SK-N-SH (cell line): ENCODE measurements around the gene TCF12. TPM values are rescaled to one million over a fixed set of nuclear protein-coding genes. Genes with fewer than 3 reads are reported as not detected.

Experiments used
- CTCF ChIA-PET: fragments of 300-600, 350-600 bp; formaldehyde crosslinking; extraction: SDS; loops from one replicate; lab custom pipeline; 2021; lab: Yijun Ruan, JAX
- POLR2A ChIA-PET: fragments of 350-600 bp; sonication (Branson Sonifier 250); formaldehyde crosslinking; extraction: SDS; loops from one replicate; lab custom pipeline; 2020; ENCODE audit warnings: antibody characterized with exemption, inconsistent platforms; lab: Yijun Ruan, JAX
- DNase-seq: peaks from one replicate; pipeline ENCODE4 v3.0.0; 2012
- H2AFZ ChIP-seq: fragments of 200-600 bp; sonication (generic); 2 replicates; pipeline ENCODE4 v1.8.1; 2016; ENCODE audit warnings: antibody characterized with exemption, mild to moderate bottlenecking, low read depth
- H3F3A ChIP-seq: fragments of 200-600 bp; sonication (generic); replicated peaks from 2 replicates; pipeline ENCODE3; 2016; ENCODE audit warnings: antibody characterized with exemption, mild to moderate bottlenecking; ENCODE audit not compliant: insufficient read depth
- H3K27ac ChIP-seq, 2 experiments: fragments of 200-500 bp in 1 of 2; fragments of 200-600 bp in 1 of 2; sonication (Bioruptor generic) in 1 of 2; sonication (generic), shearing (Covaris generic) in 1 of 2; 2 replicates each; pipeline versions ENCODE4 v1.5.1 to v1.6.1; 2014 to 2016; ENCODE audit warnings: low read depth in 2 of 2, inconsistent platforms in 1 of 2, low read length in 1 of 2, mild to moderate bottlenecking in 1 of 2, mixed read lengths in 1 of 2
- H3K27me3 ChIP-seq: fragments of 200-600 bp; sonication (generic), shearing (Covaris generic); 2 replicates; pipeline ENCODE4 v1.6.1; 2016; ENCODE audit warnings: mixed run types; ENCODE audit not compliant: insufficient read depth
- H3K36me3 ChIP-seq, 2 experiments: fragments of 200-500 bp in 1 of 2; fragments of 200-600 bp in 1 of 2; sonication (Bioruptor generic) in 1 of 2; sonication (generic) in 1 of 2; replicated peaks in 1 of 2; 2 replicates each; pipeline versions ENCODE3 to v1.5.1; 2014 to 2016; ENCODE audit warnings: low read length in 1 of 2, mild to moderate bottlenecking in 1 of 2; ENCODE audit not compliant: insufficient read depth in 2 of 2, control insufficient read depth in 1 of 2
- H3K4me1 ChIP-seq, 2 experiments: fragments of 200-500 bp in 1 of 2; fragments of 200-600 bp in 1 of 2; sonication (Bioruptor generic) in 1 of 2; sonication (generic), shearing (Covaris generic) in 1 of 2; 2 replicates each; pipeline versions ENCODE4 v1.5.1 to v1.6.1; 2014 to 2016; ENCODE audit warnings: low read depth in 1 of 2, low read length in 1 of 2, mixed run types in 1 of 2; ENCODE audit not compliant: insufficient read depth in 2 of 2, control insufficient read depth in 1 of 2
- H3K4me2 ChIP-seq: fragments of 200-600 bp; sonication (generic), shearing (Covaris generic); 2 replicates; pipeline ENCODE4 v1.6.1; 2017; ENCODE audit warnings: mixed run types
- H3K4me3 ChIP-seq, 2 experiments: fragments of 200-500 bp in 1 of 2; fragments of 200-600 bp in 1 of 2; sonication (Bioruptor generic) in 1 of 2; sonication (generic), shearing (Covaris generic) in 1 of 2; 2 replicates each; pipeline versions ENCODE4 v1.5.1 to v1.8.1; 2014 to 2016; ENCODE audit warnings: low read depth in 2 of 2, inconsistent platforms in 1 of 2, low read length in 1 of 2, mild to moderate bottlenecking in 1 of 2, mixed read lengths in 1 of 2, moderate library complexity in 1 of 2
- H3K79me2 ChIP-seq: fragments of 200-600 bp; sonication (generic); 2 replicates; pipeline ENCODE4 v1.8.1; 2017; ENCODE audit warnings: mild to moderate bottlenecking; ENCODE audit not compliant: insufficient read depth
- H3K9ac ChIP-seq: fragments of 200-600 bp; sonication (generic); 2 replicates; pipeline ENCODE4 v1.6.1; 2017; ENCODE audit warnings: mixed run types
- H3K9me2 ChIP-seq: fragments of 200-600 bp; sonication (generic); 2 replicates; pipeline ENCODE4 v1.6.1; 2017; ENCODE audit warnings: mixed run types
- H3K9me3 ChIP-seq: fragments of 200-600 bp; sonication (generic); 2 replicates; pipeline ENCODE4 v1.6.1; 2017; ENCODE audit warnings: mixed run types, mild to moderate bottlenecking, moderate library complexity
- H4K20me1 ChIP-seq: fragments of 200-600 bp; sonication (generic); 2 replicates; pipeline ENCODE4 v1.6.1; 2017; ENCODE audit warnings: mild to moderate bottlenecking, mixed run types; ENCODE audit not compliant: insufficient read depth
- EP300 ChIP-seq, 2 experiments: IDR thresholded peaks; 2 replicates each; pipeline versions ENCODE4 v1.4.0 to v1.6.1; 2012; ENCODE audit warnings: borderline replicate concordance in 1 of 2, low read depth in 1 of 2, low read length in 1 of 2
- FOXJ3 ChIP-seq: sonication (generic); formaldehyde crosslinking; IDR thresholded peaks from 2 replicates; pipeline ENCODE4 v1.5.1; 2020; ENCODE audit warnings: mild to moderate bottlenecking, missing genetic modification reagents
- FOXM1 ChIP-seq: IDR thresholded peaks from 2 replicates; pipeline ENCODE4 v1.4.0; 2012; ENCODE audit warnings: low read depth, mild to moderate bottlenecking
- MEF2A ChIP-seq: IDR thresholded peaks from 2 replicates; pipeline ENCODE4 v1.4.0; 2012; ENCODE audit warnings: low read depth, borderline replicate concordance
- MXI1 ChIP-seq: IDR thresholded peaks from 2 replicates; pipeline ENCODE4 v1.6.1; 2012; ENCODE audit warnings: mild to moderate bottlenecking, low read depth, low read length, improper control_type of control experiment
- NFIC ChIP-seq: IDR thresholded peaks from 2 replicates; pipeline ENCODE4 v1.4.0; 2012; ENCODE audit warnings: borderline replicate concordance
- PBX3 ChIP-seq: IDR thresholded peaks from 2 replicates; pipeline ENCODE4; 2012
- RAD21 ChIP-seq: IDR thresholded peaks from 2 replicates; pipeline ENCODE4 v1.6.1; 2012; ENCODE audit warnings: mild to moderate bottlenecking, low read length
- REST ChIP-seq: IDR thresholded peaks from 2 replicates; pipeline ENCODE4 v1.6.1; 2012; ENCODE audit warnings: mild to moderate bottlenecking, low read depth, low read length, moderate library complexity
- RFX5 ChIP-seq: IDR thresholded peaks from 2 replicates; pipeline ENCODE4 v1.6.1; 2012; ENCODE audit warnings: mild to moderate bottlenecking, improper control_type of control experiment, low read length
- RXRA ChIP-seq: IDR thresholded peaks from 2 replicates; pipeline ENCODE4 v1.4.0; 2012; ENCODE audit warnings: low read depth, mild to moderate bottlenecking, borderline replicate concordance
- TAF1 ChIP-seq: IDR thresholded peaks from 2 replicates; pipeline ENCODE4 v1.6.1; 2012; ENCODE audit warnings: low read depth, mild to moderate bottlenecking, low read length, moderate library complexity, borderline replicate concordance
- USF1 ChIP-seq: IDR thresholded peaks from 2 replicates; pipeline ENCODE4 v1.4.0; 2012; ENCODE audit warnings: low read depth, borderline replicate concordance
- USF2 ChIP-seq: fragments of 150-350 bp; IDR thresholded peaks from 2 replicates; pipeline ENCODE4 v1.6.1; 2017; ENCODE audit warnings: antibody characterized with exemption, low read length, low read depth, borderline replicate concordance
- YY1 ChIP-seq: IDR thresholded peaks from 2 replicates; pipeline ENCODE4 v1.4.0; 2012; ENCODE audit warnings: low read depth, mild to moderate bottlenecking
- ZBTB33 ChIP-seq: IDR thresholded peaks from 2 replicates; pipeline ENCODE4 v1.4.0; 2012; ENCODE audit warnings: low read depth, borderline replicate concordance
- WGBS: methylation state at CpG from one replicate; pipeline ENCODE4 v1.1.6; 2017; ENCODE audit warnings: low lambda C conversion rate; 5-methylcytosine and 5-hydroxymethylcytosine counted together
- polyA plus RNA-seq, 3 experiments: library from polyadenylated mRNA; depleted of rRNA; stranded (reverse); fragments of >200 nt; gene quantifications; 2 replicates each; pipeline ENCODE4 v1.2.3, GENCODE V29; 2012

TCF12 gene
- polyA plus RNA-seq, 1 of the 3 experiments (the other 2 are of a cell fraction): 49.6 TPM

- TF ChIP-seq FOXM1 (no peak), YY1 (peak; percentile 90), USF1 (no peak; the same call in 1 of the 2 replicates), RXRA (0 out of 2 replicates have a peak, but pooled peaks have one; percentile 21), ZBTB33 (0 out of 2 replicates have a peak, but pooled peaks have one; percentile 30), RFX5 (no peak), NFIC (no peak; the same call in 1 of the 2 replicates), FOXJ3 (CRISPR knock-in tag) (no peak), TAF1 (peak; percentile 95), PBX3 (peak; percentile 86)
These were observed at the start of gene TCF12 (continued) for GRCh38 chr15:56918046-56918938.

GRCh38 chr15:56869573-56869972, 48.9 kb upstream of the TCF12 start:
- H2AFZ ChIP-seq: no peak overlapping the region
- no peak overlapping the region for H3K9ac ChIP-seq
- peak; percentile 27 for DNase-seq
- no peak overlapping the region for H3K27ac ChIP-seq
- no peaks in the 10 kb centered on the region for H3F3A ChIP-seq
- 45% methylated on average over 3 of the region's 3 CpGs for WGBS
- H3K9me3 ChIP-seq: no peaks in the 10 kb centered on the region
- no peaks in the 10 kb centered on the region for H3K36me3 ChIP-seq
- H4K20me1 ChIP-seq: no peaks in the 10 kb centered on the region
- no peaks in the 10 kb centered on the region for H3K9me2 ChIP-seq
- H3K4me1 ChIP-seq: peaks cover 0 to 11% of the 10 kb centered on the region in 2 experiments; a peak in 2 of 4 replicates
- no peaks in the 10 kb centered on the region for H3K27me3 ChIP-seq
- H3K4me2 ChIP-seq: no peak overlapping the region
- CTCF ChIA-PET: interaction anchor here (0.6 to 9.0 kb wide), 21 partner anchors 10 to 620 kb away, joined by 3 to 118 read pairs (median 4); partner anchors contain the start of gene TCF12
- no peaks in the 10 kb centered on the region for H3K79me2 ChIP-seq
- no peak overlapping the region for H3K4me3 ChIP-seq
- POLR2A ChIA-PET: no interaction called here
- TF ChIP-seq REST (no peak), MXI1 (no peak), USF1 (no peak), EP300 (IDR thresholded peaks at IDR 0.05; ENCODE audit: borderline replicate concordance in 1 of 2, low read depth in 1 of 2, low read length in 1 of 2) (no peak), RAD21 (peak; percentile 82), USF2 (no peak), MEF2A (no peak), ZBTB33 (no peak)
